Keratinocyte (primary cell): ENCODE data around the gene PAPOLA. TPM values are rescaled to one million over a fixed set of nuclear protein-coding genes. Genes with fewer than 3 reads are reported as not detected.

Source experiments
- DNase-seq: peaks from one replicate; pipeline ENCODE4 v3.0.0-alpha.2; 2011; ENCODE audit warnings: low read depth, missing footprints, low spot score
- FAIRE-seq: peaks from 2 replicates; lab custom pipeline; 2011; peaks lifted over from hg19 to GRCh38; lab: Jason Lieb, UNC
- H2AFZ ChIP-seq: 2 replicates; pipeline ENCODE4 v1.6.0; 2012; ENCODE audit warnings: low read length, control low read depth, inconsistent platforms; ENCODE audit not compliant: control insufficient read depth
- H3K27ac ChIP-seq: 2 replicates; pipeline ENCODE4 v1.5.1; 2011; ENCODE audit warnings: low read length; ENCODE audit not compliant: control insufficient read depth, insufficient read depth
- H3K27me3 ChIP-seq: 3 replicates; pipeline ENCODE4 v1.6.0; 2011; ENCODE audit warnings: low read length; ENCODE audit not compliant: control insufficient read depth, insufficient read depth; ENCODE audit errors: extremely low read depth
- H3K36me3 ChIP-seq, 2 experiments: 2 replicates in 1 of 2; 3 replicates in 1 of 2; pipeline ENCODE4 v1.5.1; 2011; ENCODE audit warnings: low read length in 2 of 2, mild to moderate bottlenecking in 1 of 2; ENCODE audit not compliant: control insufficient read depth in 2 of 2, insufficient read depth in 2 of 2; ENCODE audit errors: extremely low read depth in 1 of 2
- H3K4me1 ChIP-seq: 3 replicates; pipeline ENCODE4 v1.5.1; 2011; ENCODE audit warnings: low read length; ENCODE audit not compliant: control insufficient read depth, insufficient read depth; ENCODE audit errors: extremely low read depth
- H3K4me2 ChIP-seq: 3 replicates; pipeline ENCODE4 v1.6.0; 2011; ENCODE audit warnings: low read depth, low read length; ENCODE audit not compliant: control insufficient read depth, insufficient read depth; ENCODE audit errors: extremely low read depth
- H3K4me3 ChIP-seq, 3 experiments: fragments of 200-600 bp in 1 of 3; sonication (generic) in 1 of 3; 2 replicates in 2 of 3; 3 replicates in 1 of 3; pipeline ENCODE4 v1.5.1; 2011 to 2016; ENCODE audit warnings: low read length in 3 of 3, mild to moderate bottlenecking in 3 of 3, control low read depth in 2 of 3, inconsistent platforms in 1 of 3, low read depth in 1 of 3, mixed read lengths in 1 of 3, mixed run types in 1 of 3, moderate library complexity in 1 of 3; ENCODE audit not compliant: control insufficient read depth in 2 of 3, insufficient read depth in 2 of 3; ENCODE audit errors: extremely low read depth in 1 of 3
- H3K79me2 ChIP-seq: 2 replicates; pipeline ENCODE4 v1.6.0; 2012; ENCODE audit warnings: low read length; ENCODE audit not compliant: control insufficient read depth, insufficient read depth
- H3K9ac ChIP-seq: 3 replicates; pipeline ENCODE4 v1.6.0; 2011; ENCODE audit warnings: low read length; ENCODE audit not compliant: control insufficient read depth, insufficient read depth; ENCODE audit errors: extremely low read depth
- H3K9me1 ChIP-seq: 3 replicates; pipeline ENCODE4 v1.6.0; 2011; ENCODE audit warnings: low read length; ENCODE audit not compliant: control insufficient read depth, insufficient read depth; ENCODE audit errors: extremely low read depth
- H3K9me3 ChIP-seq: 2 replicates; pipeline ENCODE4 v1.5.1; 2012; ENCODE audit warnings: low read depth, low read length; ENCODE audit not compliant: control insufficient read depth
- H4K20me1 ChIP-seq: 3 replicates; pipeline ENCODE4 v1.6.0; 2011; ENCODE audit warnings: low read length; ENCODE audit not compliant: control insufficient read depth, insufficient read depth; ENCODE audit errors: extremely low read depth
- EZH2 ChIP-seq: IDR thresholded peaks from one replicate; pipeline ENCODE4 v1.6.1; 2012; ENCODE audit warnings: inconsistent platforms, mild to moderate bottlenecking, low read length, moderate library complexity
- dilution Hi-C: fragments of 300-500 bp; cut with MboI; formaldehyde crosslinking; loops from one replicate; pipeline ENCODE4 v1.7.0; 2020; ENCODE audit warnings: low sequenced_read_pairs; ENCODE audit not compliant: extremely low pct_ligation_motif_present
- polyA plus RNA-seq, 5 experiments: library from polyadenylated mRNA; depleted of rRNA in 3 of 5; stranded (reverse) in 3 of 5; stranded (forward) in 1 of 5; unstranded in 1 of 5; fragments of >200 nt; gene quantifications; 1 replicate in 1 of 5; 2 replicates in 3 of 5; 3 replicates in 1 of 5; pipeline versions ENCODE4 v1.2.1 to v1.2.3, GENCODE V29; 2011 to 2012; ENCODE audit warnings: missing spikeins in 2 of 5, low read depth in 1 of 5, low replicate concordance in 1 of 5
- TF ChIP-seq, protein P1 (sequence below), 3 experiments: IDR thresholded peaks in 1 of 3; conservative IDR thresholded peaks in 1 of 3; optimal IDR thresholded peaks in 1 of 3; 2 replicates in 2 of 3; 3 replicates in 1 of 3; pipeline versions ENCODE3 to v1.5.1; 2011; ENCODE audit warnings: low read length in 3 of 3, mild to moderate bottlenecking in 3 of 3, moderate library complexity in 2 of 3, control low read depth in 1 of 3, inconsistent platforms in 1 of 3; ENCODE audit not compliant: insufficient read depth in 2 of 3; ENCODE audit errors: extremely low read depth in 1 of 3

The PAPOLA gene
- polyA plus RNA-seq, 1 donor (not counting 4 experiments of a cell fraction or from before 2014, with no cell fraction given) = 154 TPM

DNA sequence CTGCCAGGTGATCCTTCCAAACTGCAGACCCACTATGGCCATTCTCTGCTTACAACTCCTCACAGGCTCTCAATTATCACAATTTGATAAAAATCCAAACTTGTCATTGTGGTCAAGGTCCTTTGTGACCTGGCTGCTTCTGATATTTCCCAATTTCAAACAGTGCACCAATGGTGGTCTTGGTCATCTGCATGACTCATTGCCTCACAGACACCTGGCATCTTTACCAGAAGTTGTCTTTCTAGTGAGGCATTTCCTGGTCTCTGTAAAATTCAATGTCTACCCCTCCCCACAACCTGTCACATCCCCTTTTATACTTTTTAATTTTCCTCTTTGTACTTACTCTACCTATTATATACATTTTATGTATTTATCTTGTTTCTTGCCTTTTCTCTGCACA lies 17.8 kb upstream of the PAPOLA start:
- DNase-seq (no peak), FAIRE-seq (no peak)
- H3K4me3 ChIP-seq = no peak overlapping the region
- H3K36me3 ChIP-seq = no peaks in the 10 kb centered on the region
- H3K9me1 ChIP-seq = no peaks in the 10 kb centered on the region
- dilution Hi-C loops = no loop called here
- H3K79me2 ChIP-seq = no peaks in the 10 kb centered on the region
- H3K27ac ChIP-seq = no peak overlapping the region
- H3K9ac ChIP-seq = no peak overlapping the region
- no peaks in the 10 kb centered on the region for H3K27me3 ChIP-seq
- H3K4me2 ChIP-seq = no peak overlapping the region
- H3K4me1 ChIP-seq = peaks cover 2% of the 10 kb centered on the region
- H4K20me1 ChIP-seq = no peaks in the 10 kb centered on the region
- no peak overlapping the region for H2AFZ ChIP-seq
- TF ChIP-seq, protein P1, sequence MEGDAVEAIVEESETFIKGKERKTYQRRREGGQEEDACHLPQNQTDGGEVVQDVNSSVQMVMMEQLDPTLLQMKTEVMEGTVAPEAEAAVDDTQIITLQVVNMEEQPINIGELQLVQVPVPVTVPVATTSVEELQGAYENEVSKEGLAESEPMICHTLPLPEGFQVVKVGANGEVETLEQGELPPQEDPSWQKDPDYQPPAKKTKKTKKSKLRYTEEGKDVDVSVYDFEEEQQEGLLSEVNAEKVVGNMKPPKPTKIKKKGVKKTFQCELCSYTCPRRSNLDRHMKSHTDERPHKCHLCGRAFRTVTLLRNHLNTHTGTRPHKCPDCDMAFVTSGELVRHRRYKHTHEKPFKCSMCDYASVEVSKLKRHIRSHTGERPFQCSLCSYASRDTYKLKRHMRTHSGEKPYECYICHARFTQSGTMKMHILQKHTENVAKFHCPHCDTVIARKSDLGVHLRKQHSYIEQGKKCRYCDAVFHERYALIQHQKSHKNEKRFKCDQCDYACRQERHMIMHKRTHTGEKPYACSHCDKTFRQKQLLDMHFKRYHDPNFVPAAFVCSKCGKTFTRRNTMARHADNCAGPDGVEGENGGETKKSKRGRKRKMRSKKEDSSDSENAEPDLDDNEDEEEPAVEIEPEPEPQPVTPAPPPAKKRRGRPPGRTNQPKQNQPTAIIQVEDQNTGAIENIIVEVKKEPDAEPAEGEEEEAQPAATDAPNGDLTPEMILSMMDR (optimal IDR thresholded peaks at IDR 0.05 in 1 of 3, IDR thresholded peaks at IDR 0.05 in 1 of 3, conservative IDR thresholded peaks at IDR 0.05 in 1 of 3; ENCODE audit: extremely low read depth in 1 of 3, insufficient read depth in 2 of 3, low read length in 3 of 3) = no peak
- TF ChIP-seq EZH2 = no peak
- H3K9me3 ChIP-seq = no peaks in the 10 kb centered on the region

- no peak overlapping the region for H3K4me3 ChIP-seq
- H3K9me1 ChIP-seq = no peaks in the 10 kb centered on the region
- no peak overlapping the region for H3K27ac ChIP-seq
- dilution Hi-C loops = no loop called here
- FAIRE-seq = no peak
- H3K9me3 ChIP-seq = no peaks in the 10 kb centered on the region
- TF ChIP-seq, protein P1 (optimal IDR thresholded peaks at IDR 0.05 in 1 of 3, IDR thresholded peaks at IDR 0.05 in 1 of 3, conservative IDR thresholded peaks at IDR 0.05 in 1 of 3; ENCODE audit: extremely low read depth in 1 of 3, insufficient read depth in 2 of 3, low read length in 3 of 3) = no peak
- no peak for TF ChIP-seq EZH2
- no peak overlapping the region for H3K9ac ChIP-seq
- no peak for DNase-seq
- no peak overlapping the region for H2AFZ ChIP-seq
- H4K20me1 ChIP-seq = no peaks in the 10 kb centered on the region
- no peak overlapping the region for H3K4me2 ChIP-seq
- H3K79me2 ChIP-seq = no peaks in the 10 kb centered on the region
- H3K4me1 ChIP-seq = no peaks in the 10 kb centered on the region
- H3K36me3 ChIP-seq = no peaks in the 10 kb centered on the region
- no peaks in the 10 kb centered on the region for H3K27me3 ChIP-seq
Observed at GRCh38 chr14:96486705-96487104, 15.5 kb upstream of the PAPOLA start.
